Effector memory CD4-positive, alpha-beta T cell (primary cell): ENCODE measurements around the gene EVA1B.

Experiments used
- DNase-seq, 3 donors: peaks; one replicate each; pipeline ENCODE4 v3.0.0-alpha.2; 2020
- H3K27ac ChIP-seq: 2 replicates; pipeline ENCODE4 v1.7.0; 2013; ENCODE audit warnings: mild to moderate bottlenecking, low read length, moderate library complexity; ENCODE audit not compliant: insufficient read depth, poor library complexity, severe bottlenecking
- H3K27me3 ChIP-seq: replicated peaks from 2 replicates; pipeline ENCODE4 v1.7.0; 2013; ENCODE audit warnings: mild to moderate bottlenecking, low read length; ENCODE audit not compliant: insufficient read depth, control insufficient read depth, poor library complexity, severe bottlenecking
- H3K36me3 ChIP-seq: 2 replicates; pipeline ENCODE4 v1.7.0; 2013; ENCODE audit warnings: mild to moderate bottlenecking, low read length, moderate library complexity; ENCODE audit not compliant: control insufficient read depth, insufficient read depth
- H3K4me1 ChIP-seq: 2 replicates; pipeline ENCODE4 v1.7.0; 2013; ENCODE audit warnings: low read length, mild to moderate bottlenecking; ENCODE audit not compliant: control insufficient read depth, insufficient read depth, poor library complexity, severe bottlenecking
- H3K4me3 ChIP-seq: 2 replicates; pipeline ENCODE4 v1.7.0; 2013; ENCODE audit warnings: low read length, low read depth, mild to moderate bottlenecking; ENCODE audit not compliant: insufficient read depth, poor library complexity, severe bottlenecking
- H3K9me3 ChIP-seq: 2 replicates; pipeline ENCODE4 v1.7.0; 2013; ENCODE audit warnings: mild to moderate bottlenecking, low read length, moderate library complexity; ENCODE audit not compliant: control insufficient read depth
- total RNA-seq, 3 donors: gene quantifications; one replicate each; lab custom pipeline; 2026; lab: John Stamatoyannopoulos, UW

Gene EVA1B, protein sequence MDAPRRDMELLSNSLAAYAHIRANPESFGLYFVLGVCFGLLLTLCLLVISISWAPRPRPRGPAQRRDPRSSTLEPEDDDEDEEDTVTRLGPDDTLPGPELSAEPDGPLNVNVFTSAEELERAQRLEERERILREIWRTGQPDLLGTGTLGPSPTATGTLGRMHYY
- total RNA-seq, result 1.5 to 7.4 (median 3.7) reads per million in 3 donors

DNA sequence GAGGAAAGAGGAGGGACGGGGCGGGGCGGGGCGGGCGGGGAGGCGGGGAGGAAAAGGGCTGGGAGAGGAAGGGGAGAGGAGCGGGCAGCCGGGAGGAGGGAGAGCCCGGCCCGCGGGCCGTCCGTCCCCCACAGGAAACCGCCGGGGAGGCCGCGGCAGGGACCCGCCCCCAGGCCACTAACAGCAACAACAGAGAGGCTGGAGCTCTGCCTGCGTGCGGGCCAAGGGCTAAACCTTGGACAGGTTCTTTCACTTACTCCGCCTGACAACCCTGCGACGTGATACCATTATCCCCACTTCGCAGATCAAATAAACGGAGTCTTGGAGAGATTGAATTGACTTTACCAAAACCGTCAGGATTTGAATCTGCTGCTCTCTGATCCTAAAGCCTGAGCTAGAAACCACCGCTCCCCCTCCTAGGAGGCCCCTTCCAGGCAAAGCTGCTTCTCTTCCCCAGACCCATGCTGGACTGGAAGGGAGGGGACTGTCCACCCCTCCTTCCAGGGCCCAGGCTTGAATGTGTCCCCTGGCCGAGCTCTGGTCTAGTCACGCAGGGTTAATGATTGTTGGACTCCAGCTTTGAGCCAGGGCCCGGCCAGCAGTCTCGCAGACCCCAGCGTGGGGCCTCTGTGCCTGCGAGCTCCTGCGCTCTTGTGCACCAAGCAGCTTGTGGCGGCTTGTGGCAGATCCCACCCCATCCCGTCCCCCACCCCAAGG lies at the start of gene EVA1B:
Gene EVA1B (minus strand): TSS at position 10 of the 717 bp plus-strand sequence. CDS start 608 bp downstream, outside the sequence.
- Histone ChIP-seq H3K9me3 (no peaks in the 10 kb centered on the region), H3K27me3 (no peaks in the 10 kb centered on the region), H3K36me3 (no peaks in the 10 kb centered on the region), H3K4me3 (peak within 1 kb of the TSS; percentile 67), H3K27ac (peak within 1 kb of the TSS; percentile 32), H3K4me1 (peaks cover 29% of the 10 kb centered on the region)
- peak; percentile 32 to 56 (median 33) for DNase-seq

DNA sequence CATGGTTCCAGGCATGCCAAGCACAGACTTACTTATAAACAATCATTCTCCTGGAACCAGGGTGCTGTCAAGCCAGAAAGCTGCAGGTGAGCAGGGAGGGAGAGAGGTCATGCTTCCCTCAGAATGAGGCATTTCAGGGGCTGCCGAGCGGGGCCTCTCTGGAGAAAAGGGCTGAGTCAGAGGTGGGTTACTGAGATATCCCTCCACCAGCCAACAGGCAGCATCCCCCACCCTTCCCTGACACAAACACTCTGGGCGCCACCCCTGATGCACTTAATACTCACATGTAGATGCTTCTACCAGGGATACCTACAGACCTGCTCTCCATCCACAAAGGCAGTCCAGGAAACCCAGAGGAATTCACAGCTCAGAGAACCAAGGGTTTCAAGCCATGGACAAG lies 49.2 kb upstream of the EVA1B start:
- Histone ChIP-seq H3K4me3 (no peak overlapping the region), H3K27me3 (no peaks in the 10 kb centered on the region), H3K4me1 (peaks cover 46% of the 10 kb centered on the region), H3K36me3 (peaks cover 2% of the 10 kb centered on the region), H3K27ac (peak overlapping the region; percentile 84), H3K9me3 (no peaks in the 10 kb centered on the region)
- DNase-seq, result no peak

GRCh38 chr1:36369061-36369861 lies 45.8 kb upstream of the EVA1B start:
- peak; percentile 64 to 76 (median 68) for DNase-seq
- Histone ChIP-seq H3K36me3 (no peaks in the 10 kb centered on the region), H3K4me3 (no peak overlapping the region), H3K4me1 (peaks cover 46% of the 10 kb centered on the region), H3K27ac (peak overlapping the region; percentile 6), H3K9me3 (no peaks in the 10 kb centered on the region), H3K27me3 (no peaks in the 10 kb centered on the region)

- H3K36me3 ChIP-seq, result peaks cover 4% of the 10 kb centered on the region
- H3K4me1 ChIP-seq, result peaks cover 32% of the 10 kb centered on the region
- no peak overlapping the region for H3K4me3 ChIP-seq
- no peaks in the 10 kb centered on the region for H3K27me3 ChIP-seq
- no peaks in the 10 kb centered on the region for H3K9me3 ChIP-seq
- peak overlapping the region; percentile 61 for H3K27ac ChIP-seq
- no peak for DNase-seq
Measured at GRCh38 chr1:36367798-36368197, 44.4 kb upstream of the EVA1B start.

DNA sequence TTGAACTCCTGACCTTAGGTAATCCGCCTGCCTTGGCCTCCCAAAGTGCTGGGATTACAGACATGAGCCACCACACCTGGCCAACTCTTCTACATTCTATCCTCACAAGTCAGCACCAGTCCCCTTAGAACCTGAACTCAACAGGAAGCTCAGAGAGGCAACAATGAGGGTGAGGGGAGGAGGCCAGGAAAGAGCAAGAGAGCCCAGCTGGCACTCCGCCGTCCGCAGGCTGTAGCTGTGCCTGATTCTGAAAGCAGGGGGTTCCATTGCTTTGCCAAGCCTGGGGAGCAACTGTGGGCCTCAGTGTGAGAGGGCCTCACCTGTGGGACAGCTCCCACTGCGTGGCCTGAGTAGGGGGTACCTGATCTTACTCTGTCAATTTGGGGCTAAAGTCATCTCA lies 43.6 kb upstream of the EVA1B start:
- peaks cover 33% of the 10 kb centered on the region for H3K4me1 ChIP-seq
- no peaks in the 10 kb centered on the region for H3K9me3 ChIP-seq
- H3K36me3 ChIP-seq, result peaks cover 11% of the 10 kb centered on the region
- H3K27ac ChIP-seq, result peak overlapping the region; percentile 61
- peak in 1 of 3 donors; percentile 15 for DNase-seq
- H3K27me3 ChIP-seq, result no peaks in the 10 kb centered on the region
- H3K4me3 ChIP-seq, result no peak overlapping the region

- H3K36me3 ChIP-seq, result peaks cover 16% of the 10 kb centered on the region
- no peaks in the 10 kb centered on the region for H3K9me3 ChIP-seq
- peak; percentile 21 to 45 (median 39) for DNase-seq
- no peaks in the 10 kb centered on the region for H3K27me3 ChIP-seq
- peaks cover 34% of the 10 kb centered on the region for H3K4me1 ChIP-seq
- peak overlapping the region; percentile 50 for H3K27ac ChIP-seq
- H3K4me3 ChIP-seq, result no peak overlapping the region
Measured at GRCh38 chr1:36366091-36366661, 42.7 kb upstream of the EVA1B start.

GRCh38 chr1:36365381-36365780 lies 41.9 kb upstream of the EVA1B start:
- peaks cover 16% of the 10 kb centered on the region for H3K36me3 ChIP-seq
- H3K4me3 ChIP-seq, result no peak overlapping the region
- H3K9me3 ChIP-seq, result no peaks in the 10 kb centered on the region
- peak overlapping the region; percentile 50 for H3K27ac ChIP-seq
- H3K27me3 ChIP-seq, result no peaks in the 10 kb centered on the region
- no peak for DNase-seq
- peaks cover 34% of the 10 kb centered on the region for H3K4me1 ChIP-seq

- peak in 1 of 3 donors; percentile 13 for DNase-seq
- Histone ChIP-seq H3K36me3 (peaks cover 38% of the 10 kb centered on the region), H3K27me3 (no peaks in the 10 kb centered on the region)
Measured at GRCh38 chr1:36359911-36360550, 36.6 kb upstream of the EVA1B start.

GRCh38 chr1:36359383-36359782 lies 35.9 kb upstream of the EVA1B start:
- no peak overlapping the region for H3K27ac ChIP-seq
- H3K36me3 ChIP-seq, result peaks cover 45% of the 10 kb centered on the region
- no peaks in the 10 kb centered on the region for H3K27me3 ChIP-seq

More at GRCh38 chr1:36359911-36360550, 36.6 kb upstream of the EVA1B start:
- no peak overlapping the region for H3K27ac ChIP-seq
- H3K4me1 ChIP-seq, result peaks cover 11% of the 10 kb centered on the region
- no peaks in the 10 kb centered on the region for H3K9me3 ChIP-seq
- H3K4me3 ChIP-seq, result no peak overlapping the region

More at GRCh38 chr1:36359383-36359782, 35.9 kb upstream of the EVA1B start:
- Histone ChIP-seq H3K4me3 (no peak overlapping the region), H3K9me3 (no peaks in the 10 kb centered on the region), H3K4me1 (peaks cover 11% of the 10 kb centered on the region)
- no peak for DNase-seq
